CD4-positive, alpha-beta T cell (primary cell): Measurements from ENCODE around the gene CAMTA1. TPM values are rescaled to one million over a fixed set of nuclear protein-coding genes. Genes with fewer than 3 reads are reported as not detected.

Source experiments
- ATAC-seq: fragments of 200-7000 bp; cut with Tn5 transposase; one replicate; pipeline ENCODE4 v1.10.0; 2022; ENCODE audit warnings: mild to moderate bottlenecking; ENCODE audit not compliant: poor library complexity
- CTCF ChIA-PET: fragments of 350-600 bp; sonication (Branson Sonifier 250); formaldehyde crosslinking; loops from one replicate; lab custom pipeline; 2021; ENCODE audit warnings: antibody characterized with exemption, inconsistent platforms; lab: Charles Lee
- POLR2A ChIA-PET: fragments of 350-600 bp; sonication (Branson Sonifier 250); formaldehyde crosslinking; loops from one replicate; lab custom pipeline; 2021; ENCODE audit warnings: antibody characterized with exemption, inconsistent platforms; lab: Charles Lee
- DNase-seq, 14 experiments: peaks; one replicate each; pipeline ENCODE4 v3.0.0-alpha.2; 2013 to 2020; ENCODE audit warnings: mixed read lengths in 2 of 14
- H3K27ac ChIP-seq, 2 donors: one replicate each; pipeline versions ENCODE4 v1.5.1 to v1.7.0; 2013; ENCODE audit warnings: low read length in 2 of 2, low read depth in 1 of 2, mild to moderate bottlenecking in 1 of 2
- H3K27me3 ChIP-seq, 2 experiments: 1 replicate in 1 of 2; 2 replicates in 1 of 2; pipeline versions ENCODE4 v1.6.1 to v1.7.0; 2013; ENCODE audit warnings: low read length in 2 of 2, control low read depth in 1 of 2, mild to moderate bottlenecking in 1 of 2, moderate library complexity in 1 of 2; ENCODE audit not compliant: insufficient read depth in 2 of 2, control insufficient read depth in 1 of 2
- H3K36me3 ChIP-seq: one replicate; pipeline ENCODE4 v1.6.1; 2013; ENCODE audit warnings: low read length, control low read depth; ENCODE audit not compliant: insufficient read depth
- H3K4me1 ChIP-seq: one replicate; pipeline ENCODE4 v1.6.1; 2013; ENCODE audit warnings: low read length, control low read depth; ENCODE audit not compliant: insufficient read depth
- H3K4me3 ChIP-seq: one replicate; pipeline ENCODE4 v1.5.1; 2013; ENCODE audit warnings: mild to moderate bottlenecking, low read length, moderate library complexity
- H3K9me3 ChIP-seq, 2 experiments: 1 replicate in 1 of 2; 2 replicates in 1 of 2; pipeline versions ENCODE4 v1.6.1 to v1.7.0; 2013; ENCODE audit warnings: low read length in 2 of 2, mild to moderate bottlenecking in 2 of 2, control low read depth in 1 of 2, moderate library complexity in 1 of 2; ENCODE audit not compliant: control insufficient read depth in 1 of 2, insufficient read depth in 1 of 2
- H3K27ac Mint-ChIP-seq: one replicate; pipeline ENCODE4 v1.8.0; 2020; ENCODE audit warnings: mixed read lengths
- H3K27me3 Mint-ChIP-seq: one replicate; pipeline ENCODE4 v1.8.0; 2021; ENCODE audit warnings: mixed read lengths
- H3K36me3 Mint-ChIP-seq: one replicate; pipeline ENCODE4 v1.8.0; 2021; ENCODE audit warnings: low read depth, mixed read lengths
- H3K4me1 Mint-ChIP-seq: one replicate; pipeline ENCODE4 v1.8.0; 2021; ENCODE audit warnings: low read depth, mixed read lengths
- H3K4me3 Mint-ChIP-seq: one replicate; pipeline ENCODE4 v1.8.0; 2020; ENCODE audit warnings: mild to moderate bottlenecking, mixed read lengths
- H3K9me3 Mint-ChIP-seq: one replicate; pipeline ENCODE4 v1.8.0; 2020; ENCODE audit warnings: mixed read lengths
- CTCF ChIP-seq: fragments of 200-600 bp; IDR thresholded peaks from one replicate; pipeline ENCODE4 v1.8.0; 2022; ENCODE audit warnings: antibody characterized with exemption, mild to moderate bottlenecking
- intact Hi-C, 2 experiments: fragments of 100-400 bp; cut with DNase I in 1 of 2; cut with micrococcal nuclease in 1 of 2; formaldehyde crosslinking; loops; one replicate each; pipeline versions ENCODE4 v1.15.1 to v1.9.0; 2023 to 2025; cut with DNase I, micrococcal nuclease
- total RNA-seq, 174 experiments: library from RNA in 2 of 174; stranded (reverse) in 2 of 174; gene quantifications; one replicate each; pipeline ENCODE4 v1.2.3 and lab custom pipeline; 2021 to 2026

CAMTA1 gene
- total RNA-seq, 2 experiments from 2014 or later = 38.6 to 39.3 TPM

GRCh38 chr1:7454895-7455784, 669.9 kb downstream of the CAMTA1 start:
- ChIA-PET POLR2A (no interaction called here), CTCF (no interaction called here)
- Histone ChIP-seq H3K4me3 (no peak overlapping the region), H3K36me3 (no peaks in the 10 kb centered on the region), H3K27me3 (no peaks in the 10 kb centered on the region), H3K4me1 (no peaks in the 10 kb centered on the region), H3K9me3 (no peaks in the 10 kb centered on the region), H3K27ac (no peak overlapping the region)
- Mint-ChIP-seq H3K4me3 (no peak overlapping the region), H3K9me3 (no peaks in the 10 kb centered on the region), H3K27ac (no peak overlapping the region), H3K36me3 (no peaks in the 10 kb centered on the region), H3K27me3 (no peaks in the 10 kb centered on the region), H3K4me1 (no peaks in the 10 kb centered on the region)
- DNase-seq (no peak), ATAC-seq (no peak)
- TF ChIP-seq CTCF = no peak
- intact Hi-C loops = no loop called here

DNA sequence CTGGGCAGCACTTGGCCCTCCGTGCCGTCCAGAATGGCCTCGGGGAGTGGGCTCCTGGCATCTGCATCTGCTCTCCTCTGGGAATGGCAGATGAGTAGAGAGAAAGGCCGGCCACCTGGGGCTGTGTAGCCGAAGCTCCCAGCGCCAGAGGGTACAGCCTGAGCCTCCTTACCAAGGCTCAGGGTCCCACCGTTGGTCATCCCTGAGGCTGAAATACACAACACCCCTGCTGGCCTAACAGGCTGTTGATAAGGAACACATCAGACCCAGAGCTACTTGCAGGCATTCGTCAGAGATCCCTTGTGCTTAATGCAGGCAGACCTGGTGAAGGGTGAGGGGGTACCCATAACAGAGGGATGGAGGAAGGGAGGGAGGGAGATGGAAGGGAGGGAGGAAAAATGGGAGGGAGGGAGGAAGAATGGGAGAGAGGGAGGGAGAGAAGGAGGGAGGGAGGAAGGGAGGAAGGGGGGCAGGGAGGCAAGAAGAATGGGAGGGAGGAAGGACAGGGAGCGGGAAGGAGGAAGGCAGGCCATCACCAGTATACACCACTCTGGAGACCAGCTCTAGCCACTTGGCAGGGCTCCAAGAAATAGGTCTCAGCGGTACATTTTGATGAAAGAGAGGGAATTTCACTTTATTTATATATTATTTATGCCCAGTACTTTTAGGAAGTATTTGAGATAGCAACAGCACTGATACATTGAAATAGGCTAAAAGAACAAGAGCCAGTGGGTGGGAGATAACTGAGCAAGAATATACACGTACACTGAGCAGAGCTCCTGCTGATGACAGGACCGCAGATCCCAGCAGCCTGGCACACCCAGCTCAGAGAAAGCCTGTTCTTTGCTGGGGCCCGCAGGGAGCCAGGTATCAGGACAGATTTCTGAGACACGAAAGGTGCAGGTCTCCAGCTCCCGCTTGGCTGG, 670.8 kb downstream of the CAMTA1 start:
- no peaks in the 10 kb centered on the region for H3K27me3 Mint-ChIP-seq
- ATAC-seq = no peak
- POLR2A ChIA-PET = no interaction called here
- intact Hi-C loops = no loop called here
- no peaks in the 10 kb centered on the region for H3K9me3 ChIP-seq
- no peak overlapping the region for H3K4me3 ChIP-seq
- H3K4me1 Mint-ChIP-seq = no peaks in the 10 kb centered on the region
- no peaks in the 10 kb centered on the region for H3K9me3 Mint-ChIP-seq
- no peak for TF ChIP-seq CTCF
- no peak overlapping the region for H3K27ac Mint-ChIP-seq
- H3K27ac ChIP-seq = no peak overlapping the region
- H3K4me1 ChIP-seq = no peaks in the 10 kb centered on the region
- H3K36me3 ChIP-seq = no peaks in the 10 kb centered on the region
- CTCF ChIA-PET = no interaction called here
- no peak for DNase-seq
- no peak overlapping the region for H3K4me3 Mint-ChIP-seq
- no peaks in the 10 kb centered on the region for H3K36me3 Mint-ChIP-seq
- H3K27me3 ChIP-seq = no peaks in the 10 kb centered on the region

DNA sequence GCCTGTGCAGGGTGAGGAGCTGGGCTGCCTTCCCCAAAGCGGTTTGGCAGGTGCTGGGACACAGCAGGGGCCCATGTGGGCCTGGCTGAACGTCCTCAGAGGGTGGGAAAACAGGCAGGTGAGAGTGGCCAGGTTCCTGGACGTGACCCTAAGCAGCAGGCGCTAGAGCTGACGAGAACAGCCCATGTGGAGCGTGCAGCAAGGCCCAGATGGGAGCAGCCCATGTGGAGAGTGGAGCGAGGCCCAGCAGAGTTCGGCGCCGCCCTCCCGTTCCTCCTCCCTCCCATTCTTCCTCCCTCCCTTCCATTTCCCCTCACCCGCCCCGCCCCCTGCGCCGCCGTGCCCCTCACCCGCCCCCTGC, 671.4 kb downstream of the CAMTA1 start:
- Histone ChIP-seq H3K4me3 (no peak overlapping the region), H3K27ac (no peak overlapping the region), H3K27me3 (no peaks in the 10 kb centered on the region), H3K36me3 (no peaks in the 10 kb centered on the region), H3K4me1 (no peaks in the 10 kb centered on the region), H3K9me3 (no peaks in the 10 kb centered on the region)
- Mint-ChIP-seq H3K4me3 (no peak overlapping the region), H3K4me1 (no peaks in the 10 kb centered on the region), H3K27me3 (peaks cover 5% of the 10 kb centered on the region), H3K36me3 (no peaks in the 10 kb centered on the region), H3K9me3 (no peaks in the 10 kb centered on the region), H3K27ac (no peak overlapping the region)
- ATAC-seq = no peak
- intact Hi-C loops = no loop called here
- POLR2A ChIA-PET = no interaction called here
- CTCF ChIA-PET = no interaction called here
- DNase-seq = no peak
- no peak for TF ChIP-seq CTCF
